ENCODE data around the gene CDYL. TPM values are rescaled to one million over a fixed set of nuclear protein-coding genes. Genes with fewer than 3 reads are reported as not detected.

Gene CDYL
- total RNA-seq, 1 donor from 2014 or later, result 12.2 TPM

DNA sequence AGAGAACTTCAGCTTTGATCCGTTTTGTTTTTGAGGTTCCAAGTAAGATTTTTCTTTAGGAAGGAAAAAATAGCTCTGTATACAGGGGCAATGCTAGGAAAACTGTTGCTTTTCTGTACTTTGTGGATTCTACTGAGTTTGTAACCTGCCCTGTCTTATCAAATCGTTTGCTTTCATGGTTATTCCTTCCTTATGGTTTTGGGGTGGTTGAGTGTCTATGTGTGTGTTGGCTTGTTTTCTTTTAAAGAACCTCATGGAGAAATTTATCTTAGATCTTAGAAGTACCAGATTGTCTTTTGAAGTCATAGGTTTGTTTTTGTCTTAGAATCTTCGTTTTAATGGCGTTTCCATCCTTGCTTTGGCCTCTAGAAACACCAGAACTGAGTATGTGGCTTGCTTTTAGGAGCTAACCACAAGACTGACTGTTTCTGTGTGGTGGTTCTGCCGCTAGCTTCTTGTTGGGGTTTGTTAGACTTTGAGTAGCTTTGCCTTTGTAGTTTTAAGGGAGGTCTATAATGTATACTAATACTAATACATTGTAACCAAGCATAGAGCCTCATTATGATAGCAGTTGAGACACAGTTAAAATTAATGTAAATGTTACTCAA, 140.9 kb downstream of the CDYL start:
- no peak for DNase-seq (ENCODE audit: low read depth)
- H3K4me3 ChIP-seq (ENCODE audit: low read depth, low read length), result no peak overlapping the region
- TF ChIP-seq, protein P1, sequence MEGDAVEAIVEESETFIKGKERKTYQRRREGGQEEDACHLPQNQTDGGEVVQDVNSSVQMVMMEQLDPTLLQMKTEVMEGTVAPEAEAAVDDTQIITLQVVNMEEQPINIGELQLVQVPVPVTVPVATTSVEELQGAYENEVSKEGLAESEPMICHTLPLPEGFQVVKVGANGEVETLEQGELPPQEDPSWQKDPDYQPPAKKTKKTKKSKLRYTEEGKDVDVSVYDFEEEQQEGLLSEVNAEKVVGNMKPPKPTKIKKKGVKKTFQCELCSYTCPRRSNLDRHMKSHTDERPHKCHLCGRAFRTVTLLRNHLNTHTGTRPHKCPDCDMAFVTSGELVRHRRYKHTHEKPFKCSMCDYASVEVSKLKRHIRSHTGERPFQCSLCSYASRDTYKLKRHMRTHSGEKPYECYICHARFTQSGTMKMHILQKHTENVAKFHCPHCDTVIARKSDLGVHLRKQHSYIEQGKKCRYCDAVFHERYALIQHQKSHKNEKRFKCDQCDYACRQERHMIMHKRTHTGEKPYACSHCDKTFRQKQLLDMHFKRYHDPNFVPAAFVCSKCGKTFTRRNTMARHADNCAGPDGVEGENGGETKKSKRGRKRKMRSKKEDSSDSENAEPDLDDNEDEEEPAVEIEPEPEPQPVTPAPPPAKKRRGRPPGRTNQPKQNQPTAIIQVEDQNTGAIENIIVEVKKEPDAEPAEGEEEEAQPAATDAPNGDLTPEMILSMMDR (conservative IDR thresholded peaks at IDR 0.05; ENCODE audit: low read depth, low read length), result no peak

DNA sequence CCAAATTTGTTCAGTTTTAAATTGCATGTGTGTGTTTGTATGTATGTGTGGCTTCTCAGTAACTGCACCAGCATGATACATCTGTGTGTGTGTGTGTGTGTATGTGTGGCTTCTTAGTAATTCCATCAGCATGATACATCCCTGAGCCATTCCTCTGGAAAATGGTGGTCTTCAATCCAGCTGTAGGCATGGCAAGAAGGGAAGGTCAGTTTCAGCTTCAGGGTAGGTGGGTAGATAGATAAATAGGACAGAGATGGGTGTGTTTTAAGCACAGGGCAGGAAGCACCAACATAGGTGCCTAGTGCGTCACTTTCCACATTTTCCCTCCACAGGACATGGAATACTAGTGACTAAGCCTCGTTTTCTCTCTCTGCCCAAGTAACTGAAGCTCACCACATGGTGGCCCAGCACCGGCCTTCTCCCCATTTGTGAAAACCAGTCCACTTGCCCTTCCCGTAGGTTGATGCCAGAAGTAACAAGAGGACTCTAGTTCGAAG, 144.8 kb downstream of the CDYL start:
- no peak for DNase-seq (ENCODE audit: low read depth)
- H3K4me3 ChIP-seq (ENCODE audit: low read depth, low read length), result no peak overlapping the region
- TF ChIP-seq, protein P1 (conservative IDR thresholded peaks at IDR 0.05; ENCODE audit: low read depth, low read length), result no peak

DNA sequence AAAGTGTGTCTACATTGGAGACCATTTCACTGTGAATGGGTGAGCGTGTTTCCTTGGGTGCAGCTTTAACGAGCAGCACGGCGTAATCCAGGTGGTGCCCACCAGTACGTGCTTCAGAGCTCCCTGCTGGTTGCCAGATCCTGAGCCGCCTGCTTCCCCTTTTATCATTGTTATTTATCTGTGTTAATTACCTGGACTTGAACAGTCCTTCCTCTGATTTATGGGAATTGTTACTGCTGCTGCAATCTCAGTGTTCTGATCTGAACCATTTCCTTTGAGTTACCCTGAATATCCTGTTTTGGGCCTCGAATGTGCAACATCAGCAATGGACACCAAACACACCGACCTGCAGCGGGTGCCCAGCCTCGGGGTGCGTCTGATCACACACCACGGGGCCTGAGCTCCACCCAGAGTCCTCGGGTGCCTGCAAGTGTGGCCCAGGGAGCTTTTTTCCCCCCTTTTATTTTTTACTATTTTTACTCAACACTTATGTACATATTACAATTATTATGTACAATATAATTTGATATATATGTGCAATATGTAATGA, 146.4 kb downstream of the CDYL start:
- no peak overlapping the region for H3K4me3 ChIP-seq (ENCODE audit: low read depth, low read length)
- DNase-seq (ENCODE audit: low read depth), result no peak
- TF ChIP-seq, protein P1 (conservative IDR thresholded peaks at IDR 0.05; ENCODE audit: low read depth, low read length), result no peak

DNA sequence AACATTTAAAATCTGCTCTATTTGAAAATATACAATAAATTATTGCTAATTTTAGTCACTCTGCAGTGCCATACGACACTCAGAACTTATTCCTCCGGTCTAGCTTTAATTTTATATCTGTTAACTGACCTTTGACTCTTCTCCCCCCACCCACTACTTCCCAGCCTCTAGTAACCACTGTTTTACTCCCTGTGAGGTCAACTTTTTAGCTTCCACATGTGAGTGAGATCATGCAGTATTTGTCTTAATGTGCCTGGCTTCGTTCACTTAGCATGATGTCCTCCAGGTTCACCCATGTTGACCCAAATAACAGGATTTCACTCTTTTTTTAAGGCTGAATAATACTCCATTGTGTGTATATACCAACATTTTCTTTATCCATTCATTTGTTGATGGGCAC, 146.9 kb downstream of the CDYL start:
- no peak for DNase-seq (ENCODE audit: low read depth)
- TF ChIP-seq, protein P1 (conservative IDR thresholded peaks at IDR 0.05; ENCODE audit: low read depth, low read length), result no peak
- H3K4me3 ChIP-seq (ENCODE audit: low read depth, low read length), result no peak overlapping the region

DNA sequence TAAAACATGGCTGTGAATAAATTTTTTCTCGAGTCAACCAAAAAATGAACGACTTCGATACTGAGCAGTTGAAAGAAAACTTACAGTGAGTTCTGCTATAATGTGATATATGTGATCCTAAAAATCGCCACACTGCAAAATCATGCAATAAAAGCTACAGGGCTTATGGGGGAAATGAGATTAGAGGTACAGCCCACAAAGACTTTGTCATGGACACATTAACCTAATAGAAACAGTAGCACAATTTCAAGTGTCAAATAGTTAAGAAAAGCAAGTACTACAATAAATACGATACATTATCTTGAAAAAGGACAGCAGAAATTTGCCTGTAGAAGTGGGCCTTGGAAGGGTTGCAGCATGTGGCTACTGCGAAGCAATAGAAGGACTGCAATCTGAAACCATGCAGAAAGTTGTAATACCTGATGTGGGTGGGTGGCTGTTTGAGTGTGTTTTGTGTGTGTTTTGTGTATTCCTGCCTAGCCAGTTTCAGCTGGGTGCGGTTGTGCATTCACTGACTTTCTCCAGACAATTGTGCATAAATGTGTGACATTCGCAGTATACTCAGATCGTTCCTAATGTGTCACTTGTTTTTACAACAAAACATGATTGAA, 148.6 kb downstream of the CDYL start:
- DNase-seq (ENCODE audit: low read depth), result no peak
- TF ChIP-seq, protein P1 (conservative IDR thresholded peaks at IDR 0.05; ENCODE audit: low read depth, low read length), result no peak
- no peak overlapping the region for H3K4me3 ChIP-seq (ENCODE audit: low read depth, low read length)

DNA sequence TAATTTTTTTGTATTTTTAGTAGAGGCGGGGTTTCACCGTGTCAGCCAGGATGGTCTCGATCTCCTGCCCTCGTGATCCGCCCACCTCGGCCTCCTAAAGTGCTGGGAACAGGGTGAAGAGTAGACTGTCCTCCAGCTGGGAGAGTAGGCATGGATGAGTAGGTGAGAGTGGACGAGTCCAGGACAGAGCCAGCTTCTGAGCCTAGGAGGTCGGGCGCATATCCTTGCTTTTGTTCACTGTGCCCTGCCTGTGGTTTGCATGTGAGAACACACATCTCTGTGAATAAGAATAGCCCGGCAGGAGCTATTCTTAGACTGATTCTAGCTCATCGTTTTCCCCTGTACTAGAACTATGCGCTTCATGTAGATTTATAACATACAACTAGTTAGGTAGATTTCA, 149.4 kb downstream of the CDYL start:
- no peak overlapping the region for H3K4me3 ChIP-seq (ENCODE audit: low read depth, low read length)
- no peak for DNase-seq (ENCODE audit: low read depth)
- TF ChIP-seq, protein P1 (conservative IDR thresholded peaks at IDR 0.05; ENCODE audit: low read depth, low read length), result no peak

Measured in epithelial cell of proximal tubule (primary cell).